Subcutaneous adipose tissue (tissue), 4 donors: Measurements from ENCODE around the gene PLS1. TPM values are rescaled to one million over a fixed set of nuclear protein-coding genes. Genes with fewer than 3 reads are reported as not detected.

Experiments
- total RNA-seq, 4 donors: library from RNA; depleted of rRNA; stranded (reverse); fragments of >200 nt; gene quantifications; one replicate each; pipeline ENCODE4 v1.1.0, GENCODE V29; 2016
- TF ChIP-seq, protein P1 (sequence below): fragments of 450-650 bp; IDR thresholded peaks from one replicate; pipeline ENCODE4 v1.5.1; 2016; ENCODE audit warnings: low read depth, mild to moderate bottlenecking, control low read depth, antibody characterized with exemption, moderate library complexity

PLS1 gene
- total RNA-seq, 4 donors from 2014 or later = 0.88 to 2.9 (median 2.4) TPM; not detected in 1

DNA sequence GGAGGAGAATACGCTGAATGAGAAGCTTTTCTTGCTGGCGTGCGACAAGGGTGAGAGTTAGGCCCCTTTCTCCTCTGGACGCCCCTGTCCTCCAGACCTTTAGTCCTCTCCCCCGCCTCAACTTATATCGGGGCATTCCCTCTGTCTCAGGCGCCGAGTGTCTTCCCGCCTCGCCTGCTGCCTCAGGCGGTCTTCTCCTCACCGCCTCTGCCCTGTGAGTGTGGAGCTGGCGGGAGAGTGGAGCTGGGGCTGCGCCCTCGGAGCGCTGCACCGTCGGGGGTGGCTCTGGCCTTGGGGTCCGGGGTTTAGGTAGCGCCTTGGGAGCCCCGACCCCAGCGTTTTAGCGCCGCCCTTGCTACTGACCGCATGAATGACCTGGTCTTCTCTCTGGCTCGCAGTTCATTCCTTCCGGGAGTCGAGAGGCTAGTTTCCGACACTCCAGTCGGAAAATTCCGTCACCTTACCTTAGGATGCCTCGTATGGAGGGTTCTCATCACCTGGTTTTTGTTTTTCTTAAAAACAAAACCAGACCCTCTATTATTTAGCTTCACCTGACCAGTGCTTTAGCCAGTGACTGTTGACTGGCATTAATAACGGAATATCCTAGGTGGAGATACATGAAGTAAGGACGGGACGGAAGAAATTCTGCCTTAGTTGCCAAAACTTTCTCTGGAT is 128.6 kb downstream of the PLS1 start:
- TF ChIP-seq, protein P1, sequence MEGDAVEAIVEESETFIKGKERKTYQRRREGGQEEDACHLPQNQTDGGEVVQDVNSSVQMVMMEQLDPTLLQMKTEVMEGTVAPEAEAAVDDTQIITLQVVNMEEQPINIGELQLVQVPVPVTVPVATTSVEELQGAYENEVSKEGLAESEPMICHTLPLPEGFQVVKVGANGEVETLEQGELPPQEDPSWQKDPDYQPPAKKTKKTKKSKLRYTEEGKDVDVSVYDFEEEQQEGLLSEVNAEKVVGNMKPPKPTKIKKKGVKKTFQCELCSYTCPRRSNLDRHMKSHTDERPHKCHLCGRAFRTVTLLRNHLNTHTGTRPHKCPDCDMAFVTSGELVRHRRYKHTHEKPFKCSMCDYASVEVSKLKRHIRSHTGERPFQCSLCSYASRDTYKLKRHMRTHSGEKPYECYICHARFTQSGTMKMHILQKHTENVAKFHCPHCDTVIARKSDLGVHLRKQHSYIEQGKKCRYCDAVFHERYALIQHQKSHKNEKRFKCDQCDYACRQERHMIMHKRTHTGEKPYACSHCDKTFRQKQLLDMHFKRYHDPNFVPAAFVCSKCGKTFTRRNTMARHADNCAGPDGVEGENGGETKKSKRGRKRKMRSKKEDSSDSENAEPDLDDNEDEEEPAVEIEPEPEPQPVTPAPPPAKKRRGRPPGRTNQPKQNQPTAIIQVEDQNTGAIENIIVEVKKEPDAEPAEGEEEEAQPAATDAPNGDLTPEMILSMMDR = no peak

DNA sequence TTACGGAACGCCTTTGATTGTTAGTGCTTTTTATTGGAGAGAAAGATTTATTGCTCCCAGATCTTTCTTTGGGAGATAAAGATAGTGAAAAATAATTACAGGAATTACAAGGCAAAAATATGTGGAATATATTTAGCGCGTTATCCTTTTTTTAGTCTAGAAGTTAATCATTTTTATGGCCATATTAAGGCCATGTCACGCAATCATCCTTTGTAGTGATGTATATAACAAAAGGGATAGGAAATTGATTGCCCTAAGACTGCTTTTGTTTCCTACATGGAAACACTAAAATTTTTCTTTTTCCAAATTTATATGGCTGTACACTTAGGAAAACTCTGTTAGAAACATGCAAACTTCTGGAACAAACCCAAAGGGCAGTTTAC is 129.2 kb downstream of the PLS1 start:
- TF ChIP-seq, protein P1 = no peak

DNA sequence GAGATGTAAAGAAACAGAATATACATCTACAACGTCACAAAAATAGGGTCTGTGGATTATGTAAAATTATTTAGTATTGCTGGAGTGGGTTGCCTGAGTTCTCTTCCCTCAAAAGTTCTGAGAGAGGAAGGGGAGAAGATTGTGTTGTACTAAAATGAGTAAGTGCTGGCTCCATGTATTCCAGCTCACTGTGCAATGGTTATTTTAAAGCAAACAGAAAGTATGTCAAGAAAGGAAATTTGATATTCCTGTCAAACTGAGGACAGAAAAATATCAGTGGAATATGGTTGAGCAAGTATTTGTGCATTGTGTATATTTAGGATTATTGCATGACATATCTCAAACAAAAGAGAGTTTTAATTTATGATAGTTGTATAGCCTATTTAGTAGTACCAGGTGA is 129.8 kb downstream of the PLS1 start:
- TF ChIP-seq, protein P1 = no peak

DNA sequence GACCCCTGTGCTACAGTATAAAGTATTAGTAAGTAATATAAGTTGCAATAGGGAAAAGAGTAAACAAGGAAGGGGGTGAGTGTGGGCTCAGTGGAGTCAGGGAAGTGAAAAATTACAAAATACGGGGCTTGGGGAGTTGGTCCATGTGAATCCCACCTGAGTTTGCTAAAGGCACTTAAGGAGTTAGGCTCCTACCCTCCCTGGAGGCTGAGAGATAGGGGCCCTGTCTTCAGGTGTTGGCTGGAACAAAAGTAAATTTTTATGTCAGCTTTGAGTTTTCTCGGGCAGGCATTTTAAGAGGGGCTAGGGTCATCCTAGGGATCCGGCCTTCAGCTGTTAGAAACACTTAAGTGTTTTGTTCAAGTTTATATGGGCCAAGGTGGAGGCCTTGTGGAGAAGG is 135.9 kb downstream of the PLS1 start:
- TF ChIP-seq, protein P1 = no peak

DNA sequence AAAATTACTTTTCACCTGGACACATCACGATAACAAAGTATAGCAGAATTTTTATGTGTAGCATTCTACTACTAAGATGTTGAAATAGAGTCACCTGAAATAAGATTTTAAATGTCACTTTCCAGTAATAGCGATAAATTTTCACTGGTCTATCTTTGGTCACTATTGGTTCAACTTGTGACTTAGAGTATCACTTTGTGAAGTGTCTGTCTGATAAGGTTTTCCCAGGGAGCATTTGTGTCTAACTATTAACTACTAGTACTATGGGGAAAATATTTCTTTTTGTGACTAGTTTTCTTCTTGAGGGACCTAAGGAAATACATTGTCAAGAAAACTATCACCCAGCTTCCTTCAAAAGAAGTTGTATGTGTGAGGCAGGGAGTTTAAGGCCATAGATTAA is 138.6 kb downstream of the PLS1 start:
- TF ChIP-seq, protein P1 = no peak

DNA sequence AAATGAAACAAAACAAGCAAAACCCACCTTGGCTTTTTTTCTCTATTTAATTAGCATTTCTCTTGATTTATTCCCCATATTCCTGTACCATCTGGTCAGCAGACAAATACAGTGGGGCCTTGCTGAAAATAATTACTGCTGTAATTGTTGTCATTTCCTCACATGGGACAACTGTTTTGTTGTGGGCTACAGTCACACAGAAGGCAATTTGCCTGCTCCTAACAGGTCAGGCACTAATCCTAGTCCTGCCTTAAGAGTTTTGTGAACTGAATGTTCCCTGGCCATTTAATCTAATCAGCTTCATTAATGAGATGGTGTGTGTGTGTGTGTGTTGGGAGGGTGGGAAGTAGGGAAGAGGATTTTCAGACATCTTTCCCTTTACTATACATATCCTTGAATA is 139.3 kb downstream of the PLS1 start:
- TF ChIP-seq, protein P1 = no peak

DNA sequence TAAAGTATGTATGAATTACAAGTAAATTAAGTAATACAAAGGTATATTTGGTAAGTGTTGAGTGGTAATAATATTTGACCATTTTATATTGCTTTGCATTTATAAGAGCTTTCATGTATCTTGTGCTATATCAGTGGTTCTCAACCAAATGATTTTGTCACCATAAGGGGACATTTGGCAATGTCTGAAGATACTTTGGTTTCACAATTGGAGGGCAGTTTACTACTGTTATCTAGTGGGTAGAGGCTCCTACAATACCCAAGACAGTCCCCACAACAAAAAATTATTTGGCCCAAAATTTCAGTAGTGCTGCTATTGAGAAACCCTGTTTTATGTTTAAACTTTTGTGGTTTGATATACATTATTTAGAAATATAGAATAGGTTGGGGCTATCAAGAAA is 142.2 kb downstream of the PLS1 start:
- TF ChIP-seq, protein P1 = no peak
